Fibroblast of lung (primary cell): ENCODE results near the gene KIAA0319L. TPM values are rescaled to one million over a fixed set of nuclear protein-coding genes. Genes with fewer than 3 reads are reported as not detected.

Experiments used
- DNase-seq, 2 donors: peaks; one replicate each; pipeline versions ENCODE4 v3.0.0 to v3.0.0-alpha.2; 2010; ENCODE audit warnings: low read depth in 2 of 2
- H2AFZ ChIP-seq: 2 replicates; pipeline ENCODE4 v1.5.1; 2012; ENCODE audit warnings: low read length, control low read depth, inconsistent platforms
- H3K27ac ChIP-seq: 2 replicates; pipeline ENCODE4 v1.5.1; 2011; ENCODE audit warnings: low read length, control low read depth; ENCODE audit not compliant: insufficient read depth
- H3K27me3 ChIP-seq: 2 replicates; pipeline ENCODE4 v1.5.1; 2011; ENCODE audit warnings: mild to moderate bottlenecking, low read length; ENCODE audit not compliant: control insufficient read depth, insufficient read depth
- H3K36me3 ChIP-seq: 2 replicates; pipeline ENCODE4 v1.5.1; 2011; ENCODE audit warnings: low read length; ENCODE audit not compliant: control insufficient read depth, insufficient read depth
- H3K4me1 ChIP-seq: 2 replicates; pipeline ENCODE4 v1.5.1; 2011; ENCODE audit warnings: low read length; ENCODE audit not compliant: control insufficient read depth, insufficient read depth; ENCODE audit errors: extremely low read depth
- H3K4me2 ChIP-seq: 2 replicates; pipeline ENCODE4 v1.5.1; 2011; ENCODE audit warnings: low read length, control low read depth; ENCODE audit not compliant: insufficient read depth; ENCODE audit errors: extremely low read depth
- H3K4me3 ChIP-seq, 4 experiments: fragments of 200-600 bp in 1 of 4; sonication (generic) in 1 of 4; replicated peaks in 1 of 4; 2 replicates each; pipeline ENCODE4 v1.5.1; 2011 to 2016; ENCODE audit warnings: low read length in 4 of 4, low read depth in 3 of 4, mild to moderate bottlenecking in 3 of 4, control low read depth in 2 of 4, inconsistent platforms in 1 of 4, mixed read lengths in 1 of 4; ENCODE audit not compliant: insufficient read depth in 1 of 4; ENCODE audit errors: control extremely low read depth in 1 of 4
- H3K79me2 ChIP-seq: 2 replicates; pipeline ENCODE4 v1.5.1; 2012; ENCODE audit warnings: mild to moderate bottlenecking, low read length, inconsistent platforms; ENCODE audit not compliant: control insufficient read depth, insufficient read depth
- H3K9ac ChIP-seq: 2 replicates; pipeline ENCODE4 v1.5.1; 2011; ENCODE audit warnings: mild to moderate bottlenecking, low read length, control low read depth; ENCODE audit not compliant: insufficient read depth
- H3K9me3 ChIP-seq: 2 replicates; pipeline ENCODE4 v1.5.1; 2012; ENCODE audit warnings: low read depth, low read length; ENCODE audit not compliant: control insufficient read depth, insufficient read depth
- H4K20me1 ChIP-seq: 2 replicates; pipeline ENCODE4 v1.5.1; 2011; ENCODE audit warnings: low read length; ENCODE audit not compliant: control insufficient read depth, insufficient read depth; ENCODE audit errors: extremely low read depth
- EZH2 ChIP-seq: IDR thresholded peaks from 2 replicates; pipeline ENCODE4 v1.5.1; 2012; ENCODE audit warnings: low read length, control low read depth, mild to moderate bottlenecking; ENCODE audit errors: missing control alignments
- polyA plus RNA-seq, 2 donors: library from polyadenylated mRNA; depleted of rRNA in 1 of 2; stranded (reverse) in 1 of 2; unstranded in 1 of 2; fragments of >200 nt; gene quantifications; 2 replicates each; pipeline ENCODE4 v1.2.1, GENCODE V29; 2011 to 2012; ENCODE audit warnings: missing spikeins in 1 of 2
- total RNA-seq: library from RNA; depleted of rRNA; stranded (reverse); fragments of >200 nt; gene quantifications from 2 replicates; pipeline ENCODE4 v1.2.1, GENCODE V29; 2014
- TF ChIP-seq, protein P1 (sequence below), 2 donors: IDR thresholded peaks in 1 of 2; conservative IDR thresholded peaks in 1 of 2; 1 replicate in 1 of 2; 2 replicates in 1 of 2; pipeline ENCODE4 v1.5.1; 2011 to 2012; ENCODE audit warnings: low read length in 2 of 2, control low read depth in 1 of 2, inconsistent platforms in 1 of 2, low read depth in 1 of 2, mild to moderate bottlenecking in 1 of 2

KIAA0319L gene
- total and polyA plus RNA-seq, 2 donors (not counting 1 experiment from before 2014, with no cell fraction given) = 65.4 to 66.1 TPM

DNA sequence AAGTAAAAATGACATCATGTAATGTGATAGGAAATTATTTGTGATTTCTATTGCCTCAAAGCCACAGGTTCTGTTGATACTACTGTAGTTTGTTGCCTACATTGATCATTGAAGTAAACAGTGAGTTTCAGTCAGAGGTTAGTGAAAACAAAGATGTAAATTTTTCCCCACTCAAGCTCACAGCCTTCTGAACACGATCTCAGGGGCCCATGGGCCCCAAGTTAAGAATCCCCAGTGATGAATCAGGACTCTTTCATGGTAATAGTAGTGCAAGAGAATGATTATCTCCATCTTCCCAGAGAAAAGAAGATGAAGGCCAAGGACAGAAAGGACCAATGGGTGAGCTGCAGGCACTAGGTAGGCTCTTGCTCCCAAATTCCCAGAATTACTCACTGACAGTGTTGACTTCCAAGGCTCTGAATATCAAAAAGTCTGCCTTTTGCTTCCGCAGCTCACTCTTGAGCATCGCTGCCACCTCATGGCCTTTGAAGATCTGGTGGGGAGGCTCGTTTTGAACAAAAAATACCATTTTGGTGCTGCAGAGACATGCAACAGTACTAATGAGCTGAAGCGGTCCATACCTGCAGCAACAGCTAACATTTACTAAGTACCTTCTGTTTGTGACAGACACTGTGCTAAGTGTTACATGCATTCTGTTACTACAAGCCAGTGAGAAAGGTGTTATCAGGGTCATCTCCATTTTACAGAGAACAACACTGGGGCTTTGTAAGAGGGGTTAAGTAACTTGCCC, 113.3 kb downstream of the KIAA0319L start:
- Histone ChIP-seq H2AFZ (no peak overlapping the region), H3K9me3 (no peaks in the 10 kb centered on the region), H3K27me3 (no peaks in the 10 kb centered on the region), H3K27ac (no peak overlapping the region), H3K4me2 (no peak overlapping the region), H3K4me3 (no peak overlapping the region), H3K36me3 (peaks cover 8% of the 10 kb centered on the region), H3K9ac (no peak overlapping the region), H3K4me1 (peaks cover 10% of the 10 kb centered on the region), H3K79me2 (no peaks in the 10 kb centered on the region), H4K20me1 (no peaks in the 10 kb centered on the region)
- no peak for TF ChIP-seq EZH2
- TF ChIP-seq, protein P1, sequence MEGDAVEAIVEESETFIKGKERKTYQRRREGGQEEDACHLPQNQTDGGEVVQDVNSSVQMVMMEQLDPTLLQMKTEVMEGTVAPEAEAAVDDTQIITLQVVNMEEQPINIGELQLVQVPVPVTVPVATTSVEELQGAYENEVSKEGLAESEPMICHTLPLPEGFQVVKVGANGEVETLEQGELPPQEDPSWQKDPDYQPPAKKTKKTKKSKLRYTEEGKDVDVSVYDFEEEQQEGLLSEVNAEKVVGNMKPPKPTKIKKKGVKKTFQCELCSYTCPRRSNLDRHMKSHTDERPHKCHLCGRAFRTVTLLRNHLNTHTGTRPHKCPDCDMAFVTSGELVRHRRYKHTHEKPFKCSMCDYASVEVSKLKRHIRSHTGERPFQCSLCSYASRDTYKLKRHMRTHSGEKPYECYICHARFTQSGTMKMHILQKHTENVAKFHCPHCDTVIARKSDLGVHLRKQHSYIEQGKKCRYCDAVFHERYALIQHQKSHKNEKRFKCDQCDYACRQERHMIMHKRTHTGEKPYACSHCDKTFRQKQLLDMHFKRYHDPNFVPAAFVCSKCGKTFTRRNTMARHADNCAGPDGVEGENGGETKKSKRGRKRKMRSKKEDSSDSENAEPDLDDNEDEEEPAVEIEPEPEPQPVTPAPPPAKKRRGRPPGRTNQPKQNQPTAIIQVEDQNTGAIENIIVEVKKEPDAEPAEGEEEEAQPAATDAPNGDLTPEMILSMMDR (conservative IDR thresholded peaks at IDR 0.05 in 1 of 2, IDR thresholded peaks at IDR 0.05 in 1 of 2; ENCODE audit: low read depth in 1 of 2, low read length in 2 of 2) = peak in 1 of 2 donors; percentile 19
- DNase-seq = peak in 1 of 2 donors; percentile 29

DNA sequence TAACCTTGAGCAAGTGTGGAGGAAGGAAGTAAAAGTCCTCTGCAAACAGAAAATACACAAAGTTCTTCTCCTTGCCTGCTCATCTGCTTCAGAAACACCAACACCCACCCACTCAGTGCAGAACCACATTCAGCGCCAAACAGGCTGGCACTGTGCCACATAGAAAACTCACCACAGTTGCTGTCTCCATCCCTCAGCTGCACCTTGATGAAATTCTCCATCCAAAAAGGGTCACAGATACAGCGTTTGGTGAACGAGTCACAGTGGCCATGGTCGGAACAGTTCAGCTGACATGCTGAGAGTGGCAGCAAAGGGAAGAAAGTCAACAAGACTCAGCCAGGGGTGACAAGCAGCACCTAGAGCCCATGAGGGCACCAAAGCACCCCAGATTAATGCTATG, 114.5 kb downstream of the KIAA0319L start:
- no peak overlapping the region for H3K27ac ChIP-seq
- TF ChIP-seq, protein P1 (conservative IDR thresholded peaks at IDR 0.05 in 1 of 2, IDR thresholded peaks at IDR 0.05 in 1 of 2; ENCODE audit: low read depth in 1 of 2, low read length in 2 of 2) = no peak
- no peak for TF ChIP-seq EZH2
- no peak overlapping the region for H3K4me3 ChIP-seq
- H3K9me3 ChIP-seq = no peaks in the 10 kb centered on the region
- H3K36me3 ChIP-seq = peaks cover 9% of the 10 kb centered on the region
- no peaks in the 10 kb centered on the region for H3K79me2 ChIP-seq
- H3K4me1 ChIP-seq = peaks cover under 1% of the 10 kb centered on the region
- no peak overlapping the region for H2AFZ ChIP-seq
- no peak overlapping the region for H3K4me2 ChIP-seq
- H3K27me3 ChIP-seq = no peaks in the 10 kb centered on the region
- no peak overlapping the region for H3K9ac ChIP-seq
- peak in 1 of 2 donors; percentile 10 for DNase-seq
- H4K20me1 ChIP-seq = no peaks in the 10 kb centered on the region

DNA sequence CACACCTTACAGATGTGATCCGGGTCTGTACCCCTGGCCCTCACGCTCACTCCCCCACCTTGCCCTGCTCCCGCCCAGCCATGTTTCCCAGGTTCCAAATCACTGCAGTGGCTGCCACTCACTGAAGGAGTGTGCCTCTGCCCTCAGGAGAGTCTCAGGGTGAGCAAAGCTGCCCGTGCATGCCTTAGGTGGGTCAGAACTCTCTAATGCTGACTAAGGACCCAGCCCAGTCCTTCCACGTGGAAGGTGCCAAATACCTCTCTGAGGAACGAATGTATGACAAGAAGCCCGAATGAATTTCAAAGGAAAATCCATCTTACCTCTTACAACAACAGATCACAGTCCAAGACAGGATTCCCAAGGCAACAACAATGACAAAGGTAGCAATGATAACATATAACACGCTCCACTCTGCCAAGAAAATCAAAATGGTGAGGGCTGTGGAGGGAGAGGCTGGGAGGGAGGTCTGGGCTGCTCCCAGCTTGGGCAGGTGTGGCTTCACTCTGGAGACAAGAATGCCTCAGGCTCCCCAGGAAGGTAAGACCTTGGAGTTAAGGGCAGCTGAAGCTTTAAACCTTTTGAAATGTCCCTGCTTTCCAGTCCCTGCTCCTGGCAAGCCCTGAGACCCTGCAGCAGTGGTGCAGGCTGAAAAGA, 115.2 kb downstream of the KIAA0319L start:
- no peak overlapping the region for H3K4me2 ChIP-seq
- no peak for DNase-seq
- no peaks in the 10 kb centered on the region for H3K4me1 ChIP-seq
- H4K20me1 ChIP-seq = no peaks in the 10 kb centered on the region
- no peak overlapping the region for H2AFZ ChIP-seq
- H3K36me3 ChIP-seq = peaks cover 9% of the 10 kb centered on the region
- H3K27ac ChIP-seq = no peak overlapping the region
- no peak overlapping the region for H3K4me3 ChIP-seq
- no peaks in the 10 kb centered on the region for H3K79me2 ChIP-seq
- no peak overlapping the region for H3K9ac ChIP-seq
- H3K9me3 ChIP-seq = no peaks in the 10 kb centered on the region
- no peak for TF ChIP-seq EZH2
- TF ChIP-seq, protein P1 (conservative IDR thresholded peaks at IDR 0.05 in 1 of 2, IDR thresholded peaks at IDR 0.05 in 1 of 2; ENCODE audit: low read depth in 1 of 2, low read length in 2 of 2) = no peak
- H3K27me3 ChIP-seq = no peaks in the 10 kb centered on the region
